HCT116 (cell line): Measurements from ENCODE around the gene TFDP1. TPM values are rescaled to one million over a fixed set of nuclear protein-coding genes. Genes with fewer than 3 reads are reported as not detected.

Experiments used
- ATAC-seq: fragments of 200-7000 bp; cut with Tn5 transposase; 2 replicates; pipeline ENCODE4 v1.9.1; 2020; ENCODE audit warnings: mild to moderate bottlenecking, moderate library complexity
- BruUV-seq: library from RNA; stranded (reverse); fragments of 400-500 nt; replicated peaks from 2 replicates; lab custom pipeline; 2021; lab: Mats Ljungman, UMichigan
- CTCF ChIA-PET: fragments of 300-600 bp; sonication (Branson Sonifier 250); formaldehyde crosslinking; loops from one replicate; lab custom pipeline; 2021; ENCODE audit warnings: antibody characterized with exemption; lab: Charles Lee
- POLR2A ChIA-PET: fragments of 300-600, 350-600 bp; sonication (Branson Sonifier 250); formaldehyde crosslinking; loops from one replicate; lab custom pipeline; 2021; ENCODE audit warnings: antibody characterized with exemption; lab: Charles Lee
- RAD21 ChIA-PET, 2 experiments: fragments of 300-600 bp; sonication (Branson Sonifier 250); formaldehyde crosslinking; loops; one replicate each; lab custom pipeline; 2023; ENCODE audit warnings: low total read pairs in 2 of 2; ENCODE audit not compliant: uncharacterized antibody in 2 of 2, unreplicated experiment in 2 of 2, low non-redundant PET in 1 of 2; lab: Charles Lee
- DNase-seq: peaks from one replicate; pipeline ENCODE4 v3.0.0-alpha.2; 2010; ENCODE audit warnings: low read depth, low spot score
- H2AFZ ChIP-seq: fragments of 200-600 bp; shearing (Covaris generic), sonication (generic); 2 replicates; pipeline ENCODE4 v1.6.1; 2017; ENCODE audit warnings: low read depth, mixed run types, mixed read lengths, antibody characterized with exemption, low read length; ENCODE audit not compliant: poor library complexity, severe bottlenecking
- H3K27ac ChIP-seq: 2 replicates; pipeline ENCODE4 v1.5.1; 2012; ENCODE audit warnings: low read depth, low read length
- H3K27me3 ChIP-seq: fragments of 200-600 bp; sonication (generic); 2 replicates; pipeline ENCODE4 v1.6.1; 2016; ENCODE audit warnings: mixed run types, low read length, mixed read lengths; ENCODE audit not compliant: insufficient read depth
- H3K36me3 ChIP-seq, 2 experiments: fragments of 200-500 bp in 1 of 2; fragments of 200-600 bp in 1 of 2; sonication (Bioruptor generic) in 1 of 2; sonication (generic) in 1 of 2; 2 replicates each; pipeline versions ENCODE4 v1.5.1 to v1.6.1; 2014 to 2016; ENCODE audit warnings: low read length in 2 of 2, inconsistent platforms in 1 of 2, mixed read lengths in 1 of 2, mixed run types in 1 of 2; ENCODE audit not compliant: insufficient read depth in 2 of 2, control insufficient read depth in 1 of 2
- H3K4me1 ChIP-seq, 2 experiments: fragments of 200-600 bp in 1 of 2; sonication (generic) in 1 of 2; 2 replicates each; pipeline versions ENCODE4 v1.5.1 to v1.6.1; 2012 to 2017; ENCODE audit warnings: low read length in 2 of 2, inconsistent platforms in 1 of 2, mild to moderate bottlenecking in 1 of 2, mixed read lengths in 1 of 2, mixed run types in 1 of 2, moderate library complexity in 1 of 2; ENCODE audit not compliant: insufficient read depth in 2 of 2, control insufficient read depth in 1 of 2
- H3K4me2 ChIP-seq: fragments of 200-600 bp; sonication (generic); 2 replicates; pipeline ENCODE4 v1.6.1; 2017; ENCODE audit warnings: mixed run types, low read length, mixed read lengths
- H3K4me3 ChIP-seq, 2 experiments: fragments of 200-600 bp in 1 of 2; sonication (generic) in 1 of 2; replicated peaks in 1 of 2; 2 replicates each; pipeline ENCODE4 v1.5.1; 2011 to 2016; ENCODE audit warnings: low read length in 2 of 2, control low read depth in 1 of 2, low read depth in 1 of 2, mild to moderate bottlenecking in 1 of 2, mixed read lengths in 1 of 2, mixed run types in 1 of 2
- H3K79me2 ChIP-seq: fragments of 200-600 bp; sonication (generic); 2 replicates; pipeline ENCODE4 v1.6.1; 2017; ENCODE audit warnings: mild to moderate bottlenecking, mixed run types, low read length, moderate library complexity, mixed read lengths; ENCODE audit not compliant: insufficient read depth
- H3K9ac ChIP-seq: fragments of 200-600 bp; sonication (generic); 2 replicates; pipeline ENCODE4 v1.6.1; 2016; ENCODE audit warnings: low read length, mixed read lengths
- H3K9me2 ChIP-seq: fragments of 200-600 bp; sonication (generic), shearing (Covaris generic); 2 replicates; pipeline ENCODE4 v1.6.1; 2017; ENCODE audit warnings: mixed run types, mild to moderate bottlenecking, moderate library complexity; ENCODE audit not compliant: insufficient read depth
- H3K9me3 ChIP-seq, 2 experiments: fragments of 200-500 bp in 1 of 2; fragments of 200-600 bp in 1 of 2; sonication (Bioruptor generic) in 1 of 2; sonication (generic) in 1 of 2; 2 replicates each; pipeline ENCODE4 v1.6.1; 2014 to 2017; ENCODE audit warnings: low read length in 2 of 2, mixed read lengths in 2 of 2, inconsistent platforms in 1 of 2, low read depth in 1 of 2, mild to moderate bottlenecking in 1 of 2, mixed run types in 1 of 2, moderate library complexity in 1 of 2; ENCODE audit not compliant: control insufficient read depth in 1 of 2, insufficient read depth in 1 of 2
- H4K20me1 ChIP-seq: fragments of 200-600 bp; sonication (generic), shearing (Covaris generic); 2 replicates; pipeline ENCODE4 v1.6.1; 2017; ENCODE audit warnings: mixed run types, mild to moderate bottlenecking, moderate library complexity; ENCODE audit not compliant: insufficient read depth
- CEBPB ChIP-seq: IDR thresholded peaks from 2 replicates; pipeline ENCODE4 v1.6.1; 2012; ENCODE audit warnings: low read depth
- CTCF ChIP-seq, 3 experiments: fragments of 200-600 bp in 1 of 3; sonication (generic) in 1 of 3; IDR thresholded peaks in 2 of 3; conservative IDR thresholded peaks in 1 of 3; 2 replicates each; pipeline ENCODE4 v1.5.1; 2012 to 2017; ENCODE audit warnings: low read depth in 2 of 3, low read length in 2 of 3, antibody characterized with exemption in 1 of 3, borderline replicate concordance in 1 of 3, control low read depth in 1 of 3, mild to moderate bottlenecking in 1 of 3, mixed read lengths in 1 of 3, mixed run types in 1 of 3, moderate library complexity in 1 of 3; ENCODE audit not compliant: insufficient read depth in 1 of 3
- ELF1 ChIP-seq: IDR thresholded peaks from 2 replicates; pipeline ENCODE4 v1.6.1; 2012; ENCODE audit warnings: low read depth, borderline replicate concordance
- EZH2 ChIP-seq: fragments of 200-600 bp; sonication (generic); IDR thresholded peaks from 2 replicates; pipeline ENCODE4 v1.6.1; 2017; ENCODE audit warnings: antibody characterized with exemption, mixed run types
- MAX ChIP-seq: IDR thresholded peaks from 2 replicates; pipeline ENCODE4 v1.6.1; 2012
- RAD21 ChIP-seq: IDR thresholded peaks from 2 replicates; pipeline ENCODE4 v1.6.1; 2012; ENCODE audit warnings: low read depth, mild to moderate bottlenecking
- SP1 ChIP-seq: IDR thresholded peaks from 2 replicates; pipeline ENCODE4 v1.6.1; 2012; ENCODE audit warnings: low read depth
- TCF7L2 ChIP-seq: IDR thresholded peaks from 2 replicates; pipeline ENCODE4 v1.7.0; 2011; ENCODE audit warnings: borderline replicate concordance, inconsistent platforms; ENCODE audit not compliant: insufficient read depth, insufficient read length; ENCODE audit errors: extremely low read depth
- ZBTB33 ChIP-seq: IDR thresholded peaks from 2 replicates; pipeline ENCODE4 v1.6.1; 2011; ENCODE audit warnings: mild to moderate bottlenecking, low read length, moderate library complexity; ENCODE audit not compliant: insufficient replicate concordance; ENCODE audit errors: extremely low read depth
- ZFX ChIP-seq: fragments of 450-650 bp; IDR thresholded peaks from 2 replicates; pipeline ENCODE4 v1.6.1; 2017
- intact Hi-C: fragments of 100-400 bp; cut with micrococcal nuclease; formaldehyde crosslinking; loops from 2 replicates; pipeline ENCODE4 v1.10.0; 2022
- total RNA-seq: library from RNA; stranded (reverse); gene quantifications from one replicate; pipeline ENCODE4 v1.2.1, GENCODE V29; 2021; ENCODE audit not compliant: unreplicated experiment

Gene TFDP1
- total RNA-seq, 1 experiment from 2014 or later: 169 TPM

GRCh38 chr13:113638173-113638746, 53.7 kb downstream of the TFDP1 start:
- BruUV-seq: no TSS peak
- no peak for TF ChIP-seq CTCF (IDR thresholded peaks at IDR 0.05 in 2 of 3, conservative IDR thresholded peaks at IDR 0.05 in 1 of 3; ENCODE audit: borderline replicate concordance in 1 of 3, insufficient read depth in 1 of 3, low read depth in 2 of 3, low read length in 2 of 3)
- TF ChIP-seq RAD21: no peak
- TF ChIP-seq, all 23 proteins: peak for 0
- intact Hi-C loops: no loop called here
- H3K27me3 ChIP-seq: no peaks in the 10 kb centered on the region
- ChIA-PET POLR2A (no interaction called here), CTCF (no interaction called here), RAD21 (no interaction called here)
- no peaks in the 10 kb centered on the region for H3K9me2 ChIP-seq
- no peak overlapping the region for H3K27ac ChIP-seq
- H3K4me2 ChIP-seq: no peak overlapping the region
- no peak for ATAC-seq
- H3K4me1 ChIP-seq: no peaks in the 10 kb centered on the region
- H3K36me3 ChIP-seq: peaks cover 38 to 67% of the 10 kb centered on the region in 2 experiments; a peak in 3 of 4 replicates
- no peaks in the 10 kb centered on the region for H3K9me3 ChIP-seq
- no peak overlapping the region for H2AFZ ChIP-seq
- H4K20me1 ChIP-seq: no peaks in the 10 kb centered on the region
- H3K79me2 ChIP-seq: peaks cover 9% of the 10 kb centered on the region; the same call in 1 of the 2 replicates
- no peak overlapping the region for H3K9ac ChIP-seq
- H3K4me3 ChIP-seq: no peak overlapping the region
- no peak for DNase-seq

GRCh38 chr13:113638806-113639205, 54.3 kb downstream of the TFDP1 start:
- Histone ChIP-seq H3K4me1 (no peaks in the 10 kb centered on the region), H3K79me2 (peaks cover 9% of the 10 kb centered on the region; the same call in 1 of the 2 replicates), H3K9ac (no peak overlapping the region), H3K9me2 (no peaks in the 10 kb centered on the region), H4K20me1 (no peaks in the 10 kb centered on the region), H3K27ac (no peak overlapping the region), H3K4me2 (no peak overlapping the region), H3K27me3 (no peaks in the 10 kb centered on the region), H3K9me3 (no peaks in the 10 kb centered on the region), H2AFZ (no peak overlapping the region), H3K4me3 (no peak overlapping the region), H3K36me3 (peaks cover 35 to 63% of the 10 kb centered on the region in 2 experiments; a peak in 3 of 4 replicates)
- POLR2A ChIA-PET: no interaction called here
- intact Hi-C loops: no loop called here
- ATAC-seq (no peak), DNase-seq (no peak)
- CTCF ChIA-PET: no interaction called here
- RAD21 ChIA-PET: no interaction called here
- BruUV-seq: no TSS peak
- TF ChIP-seq ZFX: no peak
- TF ChIP-seq RAD21: no peak
- no peak for TF ChIP-seq CEBPB
- TF ChIP-seq SP1: no peak
- TF ChIP-seq MAX: no peak
- TF ChIP-seq TCF7L2: no peak
- no peak for TF ChIP-seq ZBTB33
- no peak for TF ChIP-seq ELF1
- TF ChIP-seq CTCF (IDR thresholded peaks at IDR 0.05 in 2 of 3, conservative IDR thresholded peaks at IDR 0.05 in 1 of 3; ENCODE audit: borderline replicate concordance in 1 of 3, insufficient read depth in 1 of 3, low read depth in 2 of 3, low read length in 2 of 3): no peak
- TF ChIP-seq EZH2: no peak
